D721Med (cell line): Measurements from ENCODE around the gene INPPL1.

Experiments used
- DNase-seq: peaks from one replicate; pipeline ENCODE4 v3.0.0; 2011; ENCODE audit warnings: low spot score; ENCODE audit not compliant: insufficient read length
- FAIRE-seq: peaks from 2 replicates; lab custom pipeline; 2011; peaks lifted over from hg19 to GRCh38; lab: Jason Lieb, UNC
- TF ChIP-seq, protein P1 (sequence below): IDR thresholded peaks from 2 replicates; pipeline ENCODE4 v1.5.1; 2012; ENCODE audit warnings: mild to moderate bottlenecking, control low read depth; ENCODE audit not compliant: insufficient read depth; ENCODE audit errors: missing control alignments

The INPPL1 gene

DNA sequence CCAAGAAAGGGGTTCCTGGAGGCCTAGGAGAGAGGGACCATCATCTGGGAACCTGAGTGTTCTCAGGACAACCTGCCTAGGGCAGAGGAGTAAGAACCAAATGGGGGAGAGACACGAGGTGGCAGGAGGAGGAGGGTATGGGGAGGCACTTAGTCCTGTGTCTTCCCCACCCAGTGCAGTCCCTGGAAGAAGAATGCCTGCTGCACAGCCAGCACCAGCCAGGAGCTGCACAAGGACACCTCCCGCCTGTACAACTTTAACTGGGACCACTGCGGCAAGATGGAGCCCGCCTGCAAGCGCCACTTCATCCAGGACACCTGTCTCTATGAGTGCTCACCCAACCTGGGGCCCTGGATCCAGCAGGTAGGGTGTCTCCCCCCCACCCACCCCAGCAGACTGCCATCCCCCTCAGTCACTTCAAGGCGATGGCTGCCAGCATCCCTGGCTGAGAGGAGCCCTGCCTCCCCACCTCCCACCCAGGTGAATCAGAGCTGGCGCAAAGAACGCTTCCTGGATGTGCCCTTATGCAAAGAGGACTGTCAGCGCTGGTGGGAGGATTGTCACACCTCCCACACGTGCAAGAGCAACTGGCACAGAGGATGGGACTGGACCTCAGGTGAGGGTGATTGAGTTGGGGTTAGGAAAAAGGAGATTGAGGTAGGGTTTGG is 3.7 kb upstream of the INPPL1 start:
- no peak for FAIRE-seq
- TF ChIP-seq, protein P1, sequence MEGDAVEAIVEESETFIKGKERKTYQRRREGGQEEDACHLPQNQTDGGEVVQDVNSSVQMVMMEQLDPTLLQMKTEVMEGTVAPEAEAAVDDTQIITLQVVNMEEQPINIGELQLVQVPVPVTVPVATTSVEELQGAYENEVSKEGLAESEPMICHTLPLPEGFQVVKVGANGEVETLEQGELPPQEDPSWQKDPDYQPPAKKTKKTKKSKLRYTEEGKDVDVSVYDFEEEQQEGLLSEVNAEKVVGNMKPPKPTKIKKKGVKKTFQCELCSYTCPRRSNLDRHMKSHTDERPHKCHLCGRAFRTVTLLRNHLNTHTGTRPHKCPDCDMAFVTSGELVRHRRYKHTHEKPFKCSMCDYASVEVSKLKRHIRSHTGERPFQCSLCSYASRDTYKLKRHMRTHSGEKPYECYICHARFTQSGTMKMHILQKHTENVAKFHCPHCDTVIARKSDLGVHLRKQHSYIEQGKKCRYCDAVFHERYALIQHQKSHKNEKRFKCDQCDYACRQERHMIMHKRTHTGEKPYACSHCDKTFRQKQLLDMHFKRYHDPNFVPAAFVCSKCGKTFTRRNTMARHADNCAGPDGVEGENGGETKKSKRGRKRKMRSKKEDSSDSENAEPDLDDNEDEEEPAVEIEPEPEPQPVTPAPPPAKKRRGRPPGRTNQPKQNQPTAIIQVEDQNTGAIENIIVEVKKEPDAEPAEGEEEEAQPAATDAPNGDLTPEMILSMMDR: no peak
- DNase-seq: no peak

DNA sequence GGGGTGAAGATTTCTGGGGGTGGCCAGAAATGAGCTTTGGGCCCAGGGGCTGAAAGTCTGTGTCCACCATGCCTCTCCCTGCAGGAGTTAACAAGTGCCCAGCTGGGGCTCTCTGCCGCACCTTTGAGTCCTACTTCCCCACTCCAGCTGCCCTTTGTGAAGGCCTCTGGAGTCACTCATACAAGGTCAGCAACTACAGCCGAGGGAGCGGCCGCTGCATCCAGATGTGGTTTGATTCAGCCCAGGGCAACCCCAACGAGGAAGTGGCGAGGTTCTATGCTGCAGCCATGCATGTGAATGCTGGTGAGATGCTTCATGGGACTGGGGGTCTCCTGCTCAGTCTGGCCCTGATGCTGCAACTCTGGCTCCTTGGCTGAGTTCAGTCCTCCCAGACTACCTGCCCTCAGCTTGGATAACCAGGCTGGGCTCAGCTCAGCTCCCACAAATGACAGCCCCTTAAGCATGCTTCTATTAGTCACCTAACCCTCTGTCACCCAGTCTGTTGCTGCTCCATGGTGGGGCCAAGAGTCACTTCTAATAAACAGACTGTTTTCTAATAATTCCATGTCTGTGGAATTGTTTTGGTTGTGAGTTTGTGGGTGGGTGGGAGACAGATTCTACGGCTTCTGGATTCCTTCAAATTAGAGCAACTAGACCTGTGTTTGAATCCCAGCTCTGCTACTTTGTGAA is 3.0 kb upstream of the INPPL1 start:
- no peak for DNase-seq
- TF ChIP-seq, protein P1: no peak
- FAIRE-seq: no peak

DNA sequence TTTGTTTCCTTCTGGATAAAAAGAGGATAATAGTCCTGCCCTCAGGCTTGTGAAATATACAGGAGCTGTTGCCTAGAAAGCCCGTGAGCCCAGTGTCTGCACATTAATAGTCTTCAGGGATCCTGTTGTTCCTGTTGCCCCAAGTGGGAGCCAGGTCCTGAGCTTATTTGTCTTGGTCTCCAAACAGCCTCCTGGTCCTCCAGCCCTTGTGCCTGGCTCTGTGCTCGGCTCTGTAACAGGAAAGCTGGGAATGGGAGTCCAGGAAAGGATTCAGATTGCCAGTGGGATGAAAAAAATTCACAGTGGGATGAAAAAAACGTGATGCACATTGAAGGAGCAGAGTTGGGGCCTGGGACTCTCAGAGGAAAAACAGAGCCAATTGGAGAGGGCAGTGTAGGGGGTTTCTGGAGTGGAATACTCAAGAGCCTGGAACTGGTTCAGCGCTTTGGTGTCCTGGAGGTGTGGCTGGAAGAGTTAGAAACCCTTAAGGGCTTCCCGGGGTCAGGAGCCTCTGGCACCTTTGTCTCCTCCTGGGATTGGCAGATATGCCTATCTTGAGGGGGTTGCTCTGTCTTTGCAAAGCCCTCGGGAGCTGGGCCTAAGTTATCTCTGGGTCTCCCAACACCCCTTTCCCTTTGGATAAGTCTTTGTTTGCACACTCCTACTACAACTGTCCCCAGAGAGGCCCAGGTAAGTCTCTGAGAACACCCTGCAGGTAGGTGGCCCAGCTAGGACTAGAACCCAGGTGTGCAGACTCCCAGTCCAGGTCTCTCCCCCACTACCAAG is 2.3 kb upstream of the INPPL1 start:
- TF ChIP-seq, protein P1: no peak

DNA sequence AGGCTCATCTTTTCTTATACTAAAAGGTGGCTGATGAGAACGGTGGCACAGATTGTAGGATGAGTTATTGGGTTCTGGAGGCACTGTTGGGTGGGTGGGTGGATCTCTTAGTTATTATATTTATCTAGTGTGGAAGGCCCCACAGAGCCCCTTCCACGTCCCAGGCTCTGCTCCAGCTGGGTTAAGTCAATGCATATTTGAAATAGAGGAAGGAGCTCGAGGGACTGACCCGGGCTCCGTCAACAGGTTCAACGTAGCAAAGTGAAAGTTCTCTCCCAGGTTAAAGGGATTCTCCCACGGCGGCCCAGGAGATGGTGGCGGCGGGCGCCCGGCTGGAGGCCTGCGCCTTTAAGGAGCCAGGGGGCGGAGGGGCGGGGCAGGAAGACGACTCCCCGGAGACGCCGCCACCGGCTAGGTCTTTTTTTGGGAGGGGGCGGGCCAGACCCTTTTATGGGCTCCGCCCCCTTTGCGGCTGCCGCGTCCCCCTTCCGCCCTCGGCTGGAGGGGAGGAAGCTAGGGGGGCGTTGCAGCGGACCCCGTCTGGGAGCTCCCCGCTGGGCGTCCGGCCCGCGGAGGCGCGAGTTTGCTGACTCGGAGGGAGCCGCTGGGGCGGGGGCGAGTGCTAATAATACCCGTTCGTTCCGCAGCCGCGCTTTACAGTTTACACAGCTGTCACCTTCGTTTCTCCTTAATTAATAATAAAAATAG is 1.5 kb upstream of the INPPL1 start:
- DNase-seq (no peak), FAIRE-seq (no peak)
- TF ChIP-seq, protein P1: no peak

More for the DNA sequence above, 2.3 kb upstream of the INPPL1 start:
- FAIRE-seq (no peak), DNase-seq (no peak)

DNA sequence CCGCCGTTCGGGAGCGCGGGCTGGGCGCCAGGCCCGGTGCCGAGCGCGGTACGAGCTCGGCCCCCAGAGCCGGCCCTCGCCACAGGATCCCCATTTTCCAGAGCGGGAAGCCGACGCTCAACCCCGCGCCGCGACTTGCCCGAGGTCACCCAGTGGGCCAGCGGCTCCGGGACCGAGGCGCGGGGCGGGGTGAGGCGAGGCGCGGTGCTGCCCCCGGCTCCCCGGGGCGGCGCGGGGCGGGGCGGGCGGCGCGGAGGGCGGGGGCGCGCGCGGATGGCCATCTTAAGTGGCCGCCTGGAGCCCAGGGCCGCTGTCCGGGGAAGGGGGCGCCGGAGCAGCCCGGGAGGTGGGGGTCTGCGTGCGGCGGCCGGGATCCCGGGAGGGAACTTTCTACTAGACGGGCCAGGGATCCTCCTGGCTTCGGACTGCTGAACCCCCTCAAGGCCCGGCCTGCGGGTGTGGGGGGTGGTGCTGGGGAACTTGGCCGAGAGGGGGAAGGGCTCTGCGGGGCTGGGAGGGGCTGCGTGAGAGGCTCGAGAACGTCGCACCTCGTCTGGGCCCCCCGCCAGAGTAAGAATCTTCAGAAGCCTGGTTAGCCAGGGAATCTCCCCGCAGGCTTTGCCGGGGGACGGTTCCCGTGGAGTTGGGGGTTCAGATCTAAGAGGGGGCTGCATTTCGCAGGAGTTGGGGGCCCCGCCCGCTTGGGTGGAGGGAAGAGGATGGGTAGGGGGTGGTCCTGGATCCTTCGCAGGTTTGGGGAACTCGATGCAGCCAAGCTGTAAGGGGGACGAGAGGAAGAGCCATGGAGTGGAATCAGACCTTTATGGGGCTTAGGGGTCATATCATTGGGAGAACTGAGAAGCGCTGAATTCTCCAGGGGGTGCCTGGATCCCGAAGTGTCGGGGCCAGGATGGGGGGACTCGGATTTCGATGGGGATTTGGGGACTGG is 678 bp upstream of the INPPL1 start:
- no peak for DNase-seq
- FAIRE-seq: no peak
- TF ChIP-seq, protein P1: no peak

DNA sequence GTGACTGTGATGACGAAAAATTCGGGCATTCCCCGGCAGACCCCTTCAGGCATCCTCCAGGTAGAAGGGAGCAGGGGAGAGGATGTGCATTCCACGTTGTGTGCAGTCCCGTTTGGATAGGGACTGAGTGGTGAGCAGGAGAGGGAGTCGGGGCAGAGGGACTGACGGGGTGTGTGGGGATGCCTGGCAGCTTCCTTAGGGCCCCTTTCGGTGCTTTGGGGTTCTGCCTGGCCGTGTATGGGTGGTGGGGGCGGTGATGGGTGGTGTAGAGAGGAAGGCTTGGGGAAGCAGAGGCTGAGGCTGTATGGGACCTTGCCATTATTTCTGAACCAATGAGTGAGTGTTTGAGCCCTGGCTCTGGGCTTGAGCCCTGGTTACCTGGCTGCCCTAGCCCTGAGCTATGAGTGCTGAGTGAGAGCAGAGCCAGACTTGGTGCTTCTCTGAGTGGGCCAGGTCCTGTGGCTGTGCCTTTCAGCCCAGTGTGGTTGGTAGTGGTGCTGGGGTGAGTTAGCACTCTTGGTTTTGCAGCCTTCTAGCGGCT is 914 bp downstream of the INPPL1 start:
- TF ChIP-seq, protein P1: no peak
- no peak for FAIRE-seq
- no peak for DNase-seq
